Measurements from ENCODE around the gene CERKL. TPM values are rescaled to one million over a fixed set of nuclear protein-coding genes. Genes with fewer than 3 reads are reported as not detected.

The CERKL gene
- total and polyA plus RNA-seq, 2 donors (not counting 1 experiment from before 2014, with no cell fraction given), result 0.03 TPM; not detected in 1

DNA sequence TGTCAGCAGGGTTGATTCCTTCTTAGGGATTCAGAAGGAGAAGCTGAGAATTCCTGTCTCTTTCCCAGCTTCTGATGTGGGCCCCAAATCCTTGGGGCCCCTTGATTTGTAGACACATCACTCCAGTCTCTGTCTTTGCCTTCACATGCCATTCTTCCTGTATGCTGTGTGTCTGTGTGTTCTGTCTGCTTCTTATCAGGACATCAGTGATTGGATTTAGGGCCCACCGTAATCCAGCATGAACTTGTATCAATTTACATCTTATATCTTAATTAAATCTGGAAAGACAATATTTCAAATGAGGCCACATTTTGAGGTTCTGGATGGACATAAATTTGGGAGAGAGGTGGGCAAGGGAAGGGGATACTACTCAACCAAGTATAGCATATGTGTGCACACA is 13.7 kb upstream of the CERKL start:
- peaks cover 8% of the 10 kb centered on the region for H3K9me3 Mint-ChIP-seq (ENCODE audit: insufficient read depth)
- CTCF ChIA-PET, result no interaction called here
- WGBS (ENCODE audit: insufficient coverage), result no CpG with 5 or more reads among the region's 1 CpG
- Histone ChIP-seq H3K9ac (ENCODE audit: low read length) (no peak overlapping the region), H3K9me3 (ENCODE audit: control extremely low read depth in 1 of 3, control insufficient read depth in 2 of 3, insufficient read depth in 1 of 3, low read length in 2 of 3) (peaks cover 0 to 5% (median 2%) of the 10 kb centered on the region in 3 donors), H3K79me2 (ENCODE audit: control insufficient read depth, insufficient read depth, low read length) (no peaks in the 10 kb centered on the region), H3K4me2 (replicated peaks; ENCODE audit: low read depth, low read length, poor library complexity, severe bottlenecking) (no peak overlapping the region), H3K27me3 (replicated peaks in 1 of 4; ENCODE audit: control extremely low read depth in 1 of 4, control insufficient read depth in 3 of 4, insufficient read depth in 4 of 4, low read length in 3 of 4) (peaks cover 0 to 5% (median 4%) of the 10 kb centered on the region in 4 experiments), H3K36me3 (replicated peaks in 1 of 2; ENCODE audit: control extremely low read depth in 1 of 2, control insufficient read depth in 1 of 2, extremely low read depth in 1 of 2, insufficient read depth in 2 of 2, low read length in 1 of 2) (no peaks in the 10 kb centered on the region), H3K4me1 (ENCODE audit: control insufficient read depth in 2 of 2, insufficient read depth in 2 of 2, low read length in 2 of 2) (peaks cover 9 to 20% of the 10 kb centered on the region in 2 donors), H3K27ac (ENCODE audit: low read length in 2 of 2) (no peak overlapping the region), H4K20me1 (ENCODE audit: control insufficient read depth, insufficient read depth, low read length, poor library complexity, severe bottlenecking) (no peaks in the 10 kb centered on the region), H3K4me3 (ENCODE audit: control extremely low read depth in 1 of 5, extremely low read depth in 1 of 5, insufficient read depth in 1 of 5, low read depth in 2 of 5, low read length in 4 of 5) (no peak overlapping the region), H2AFZ (ENCODE audit: insufficient read depth, low read depth, low read length, poor library complexity, severe bottlenecking) (no peak overlapping the region)
- no peak for TF ChIP-seq EZH2 (IDR thresholded peaks at IDR 0.05; ENCODE audit: borderline replicate concordance, insufficient read depth, low read depth, low read length, poor library complexity, severe bottlenecking)
- TF ChIP-seq, protein P1, sequence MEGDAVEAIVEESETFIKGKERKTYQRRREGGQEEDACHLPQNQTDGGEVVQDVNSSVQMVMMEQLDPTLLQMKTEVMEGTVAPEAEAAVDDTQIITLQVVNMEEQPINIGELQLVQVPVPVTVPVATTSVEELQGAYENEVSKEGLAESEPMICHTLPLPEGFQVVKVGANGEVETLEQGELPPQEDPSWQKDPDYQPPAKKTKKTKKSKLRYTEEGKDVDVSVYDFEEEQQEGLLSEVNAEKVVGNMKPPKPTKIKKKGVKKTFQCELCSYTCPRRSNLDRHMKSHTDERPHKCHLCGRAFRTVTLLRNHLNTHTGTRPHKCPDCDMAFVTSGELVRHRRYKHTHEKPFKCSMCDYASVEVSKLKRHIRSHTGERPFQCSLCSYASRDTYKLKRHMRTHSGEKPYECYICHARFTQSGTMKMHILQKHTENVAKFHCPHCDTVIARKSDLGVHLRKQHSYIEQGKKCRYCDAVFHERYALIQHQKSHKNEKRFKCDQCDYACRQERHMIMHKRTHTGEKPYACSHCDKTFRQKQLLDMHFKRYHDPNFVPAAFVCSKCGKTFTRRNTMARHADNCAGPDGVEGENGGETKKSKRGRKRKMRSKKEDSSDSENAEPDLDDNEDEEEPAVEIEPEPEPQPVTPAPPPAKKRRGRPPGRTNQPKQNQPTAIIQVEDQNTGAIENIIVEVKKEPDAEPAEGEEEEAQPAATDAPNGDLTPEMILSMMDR (IDR thresholded peaks at IDR 0.05), result no peak
- H3K4me1 Mint-ChIP-seq, result peaks cover 23% of the 10 kb centered on the region
- no peak overlapping the region for H3K27ac Mint-ChIP-seq
- DNase-seq (no peak), ATAC-seq (ENCODE audit: low read depth) (no peak)
- POLR2A ChIA-PET, result no interaction called here
- H3K4me3 Mint-ChIP-seq, result no peak overlapping the region
- H3K27me3 Mint-ChIP-seq, result peaks cover 14% of the 10 kb centered on the region
- intact Hi-C loops (cut with micrococcal nuclease), result no loop called here

DNA sequence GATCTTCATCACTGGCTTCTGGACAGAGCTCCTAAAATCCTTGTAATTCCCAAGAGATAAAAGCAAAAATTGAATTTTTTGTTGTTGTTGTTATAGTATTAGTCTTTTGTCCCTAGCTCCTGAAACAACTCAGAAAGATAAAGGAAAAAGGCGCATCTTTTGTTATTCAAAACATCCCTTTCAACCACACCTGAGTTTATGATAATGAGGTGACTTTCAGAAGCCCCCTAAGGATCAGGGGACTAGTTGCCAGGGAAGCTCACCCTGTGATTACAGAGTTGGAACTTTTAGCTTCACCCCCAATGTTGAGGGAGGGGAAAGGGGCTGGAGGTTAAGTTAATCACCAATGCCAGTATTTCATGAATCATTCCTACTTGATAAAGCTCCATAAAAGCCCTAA is 10.3 kb upstream of the CERKL start:
- intact Hi-C loops (cut with micrococcal nuclease), result no loop called here
- Mint-ChIP-seq H3K9me3 (ENCODE audit: insufficient read depth) (peaks cover 9% of the 10 kb centered on the region), H3K4me3 (no peak overlapping the region), H3K4me1 (peaks cover under 1% of the 10 kb centered on the region), H3K27me3 (peaks cover 17% of the 10 kb centered on the region), H3K27ac (no peak overlapping the region)
- no peak for TF ChIP-seq EZH2 (IDR thresholded peaks at IDR 0.05; ENCODE audit: borderline replicate concordance, insufficient read depth, low read depth, low read length, poor library complexity, severe bottlenecking)
- TF ChIP-seq, protein P1 (IDR thresholded peaks at IDR 0.05), result no peak
- no CpG with 5 or more reads among the region's 1 CpG for WGBS (ENCODE audit: insufficient coverage)
- ChIA-PET POLR2A (no interaction called here), CTCF (interaction anchor here (1.5 kb wide), 1 partner anchor 9 kb away, joined by 3 read pairs; no protein-coding TSS in a partner anchor)
- H3K9me3 ChIP-seq (ENCODE audit: control extremely low read depth in 1 of 3, control insufficient read depth in 2 of 3, insufficient read depth in 1 of 3, low read length in 2 of 3), result peaks cover 0 to 5% (median 2%) of the 10 kb centered on the region in 3 donors
- no peak overlapping the region for H2AFZ ChIP-seq (ENCODE audit: insufficient read depth, low read depth, low read length, poor library complexity, severe bottlenecking)
- H3K36me3 ChIP-seq (replicated peaks in 1 of 2; ENCODE audit: control extremely low read depth in 1 of 2, control insufficient read depth in 1 of 2, extremely low read depth in 1 of 2, insufficient read depth in 2 of 2, low read length in 1 of 2), result no peaks in the 10 kb centered on the region
- H3K27me3 ChIP-seq (replicated peaks in 1 of 4; ENCODE audit: control extremely low read depth in 1 of 4, control insufficient read depth in 3 of 4, insufficient read depth in 4 of 4, low read length in 3 of 4), result peaks cover 0 to 4% (median 0%) of the 10 kb centered on the region in 4 experiments
- H3K79me2 ChIP-seq (ENCODE audit: control insufficient read depth, insufficient read depth, low read length), result no peaks in the 10 kb centered on the region
- ATAC-seq (ENCODE audit: low read depth) (no peak), DNase-seq (no peak)
- H3K4me1 ChIP-seq (ENCODE audit: control insufficient read depth in 2 of 2, insufficient read depth in 2 of 2, low read length in 2 of 2), result peaks cover 0 to under 1% of the 10 kb centered on the region in 2 donors
- no peak overlapping the region for H3K27ac ChIP-seq (ENCODE audit: low read length in 2 of 2)
- H3K9ac ChIP-seq (ENCODE audit: low read length), result no peak overlapping the region
- H3K4me2 ChIP-seq (replicated peaks; ENCODE audit: low read depth, low read length, poor library complexity, severe bottlenecking), result no peak overlapping the region
- H4K20me1 ChIP-seq (ENCODE audit: control insufficient read depth, insufficient read depth, low read length, poor library complexity, severe bottlenecking), result no peaks in the 10 kb centered on the region
- no peak overlapping the region for H3K4me3 ChIP-seq (ENCODE audit: control extremely low read depth in 1 of 5, extremely low read depth in 1 of 5, insufficient read depth in 1 of 5, low read depth in 2 of 5, low read length in 4 of 5)

All from B cell (primary cell).